ENCODE results near the gene TFR2. TPM values are rescaled to one million over a fixed set of nuclear protein-coding genes. Genes with fewer than 3 reads are reported as not detected.

The TFR2 gene
- total and polyA plus RNA-seq, 9 donors = 0.06 to 0.79 (median 0.18) TPM; not detected in 3

DNA sequence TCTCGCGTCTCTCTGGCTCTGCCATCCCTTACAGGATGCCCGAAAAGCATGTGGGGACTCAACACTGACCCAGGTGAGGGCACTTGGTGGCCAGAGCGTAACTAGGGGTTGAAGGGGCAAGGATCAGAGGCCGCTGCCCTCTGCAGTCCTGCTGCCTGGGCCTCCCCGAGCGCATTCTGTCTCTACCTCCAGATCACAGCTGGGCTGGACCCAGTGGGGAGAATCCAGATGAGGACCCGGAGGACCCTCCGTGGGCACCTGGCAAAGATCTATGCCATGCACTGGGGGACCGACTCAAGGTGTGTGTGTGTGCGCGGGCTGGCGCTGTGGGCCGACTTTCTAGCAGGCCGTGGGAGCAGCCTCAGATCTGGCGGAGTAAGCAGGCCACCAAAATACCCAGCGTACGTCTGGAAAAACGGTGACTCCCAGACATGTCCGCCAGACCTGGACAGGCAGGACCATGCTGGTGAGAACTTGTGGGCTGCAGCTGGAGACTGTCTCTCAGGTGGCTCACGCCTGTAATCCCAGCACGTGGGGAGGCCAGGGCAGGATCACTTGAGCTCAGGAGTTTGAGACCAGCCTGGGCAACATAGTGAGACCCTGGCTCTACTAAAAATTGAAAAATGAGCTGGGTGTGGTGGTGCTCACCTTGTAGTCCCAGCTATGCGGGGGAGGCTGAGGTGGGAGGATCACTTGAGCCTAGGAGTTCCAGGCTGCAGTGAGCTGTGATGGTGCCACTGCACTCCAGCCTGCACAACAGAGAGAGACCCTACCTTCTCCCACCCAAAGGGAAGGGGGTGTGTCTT is 35.4 kb upstream of the TFR2 start:
- H3K27ac ChIP-seq = peak overlapping the region; percentile 96 to 97
- H3K4me1 ChIP-seq (ENCODE audit: insufficient read depth) = peaks cover 1% of the 10 kb centered on the region
- H3K9me3 ChIP-seq = no peaks in the 10 kb centered on the region
- WGBS, 3 donors = 70 to 78% (median 75%) methylated on average over 23 of the region's 23 CpGs
- TF ChIP-seq EP300 (IDR thresholded peaks at IDR 0.05) = no peak
- peak overlapping the region; percentile 77 for H3K4me3 ChIP-seq
- H3K36me3 ChIP-seq = no peaks in the 10 kb centered on the region
- H3K27me3 ChIP-seq = no peaks in the 10 kb centered on the region
- peak; percentile 25 to 54 (median 46) for DNase-seq
- intact Hi-C loops (cut with DNase I) = loop anchor here in 2 of 4 donors (2.0 to 5.0 kb wide), 2 partner anchors 64 to 69 kb away; partner anchors contain the start of gene MOSPD3 (in 1 of the 2)

DNA sequence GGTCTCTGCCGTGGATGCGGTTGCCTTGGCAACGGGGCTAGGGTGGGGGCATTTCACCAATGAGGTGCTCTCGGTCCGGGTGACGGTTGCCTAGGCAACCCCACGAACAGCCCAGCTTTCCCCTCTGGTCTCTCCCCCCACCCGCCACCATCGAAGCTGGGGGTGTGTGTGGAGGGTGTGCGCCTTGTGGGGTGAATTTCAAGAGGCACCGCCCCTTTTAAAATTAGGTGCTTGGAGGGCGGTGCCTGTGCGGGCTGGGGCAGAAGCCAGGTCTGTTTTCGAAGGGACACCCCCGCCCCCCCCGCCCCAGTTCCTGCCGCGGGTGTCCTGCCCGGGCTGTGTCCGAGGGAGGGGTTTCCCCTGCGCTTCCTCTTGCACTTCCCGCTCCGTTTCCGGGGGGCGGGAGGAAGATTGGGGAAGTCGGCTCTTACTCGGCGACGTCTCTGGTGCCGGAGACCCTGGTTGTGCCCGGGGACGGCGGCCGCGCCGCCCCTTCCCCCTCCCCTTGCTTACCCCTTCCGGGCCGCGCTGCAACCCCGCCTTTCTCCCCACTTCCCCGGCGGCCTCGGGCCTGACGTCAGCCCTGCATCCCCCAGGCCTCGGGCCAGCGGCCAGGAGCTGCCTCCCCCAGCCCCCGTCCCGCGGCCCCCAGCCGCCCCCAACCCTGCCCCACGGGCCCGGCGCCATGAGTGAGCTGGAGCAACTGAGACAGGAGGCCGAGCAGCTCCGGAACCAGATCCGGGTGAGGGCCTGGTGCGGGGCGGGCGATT is 34.4 kb upstream of the TFR2 start:
- intact Hi-C loops (cut with DNase I) = loop anchor here in 2 of 4 donors (2.0 to 5.0 kb wide), 2 partner anchors 63 to 68 kb away; partner anchors contain the start of gene MOSPD3 (in 1 of the 2)
- H3K4me3 ChIP-seq = peak overlapping the region; percentile 77
- peak; percentile 86 to 92 (median 88) for DNase-seq
- no peaks in the 10 kb centered on the region for H3K9me3 ChIP-seq
- no peaks in the 10 kb centered on the region for H3K27me3 ChIP-seq
- TF ChIP-seq POLR2A (IDR thresholded peaks at IDR 0.05) (no peak), CTCF (IDR thresholded peaks at IDR 0.05) (no peak), EP300 (IDR thresholded peaks at IDR 0.05) (no peak)
- H3K27ac ChIP-seq = peak overlapping the region; percentile 96 to 97
- H3K36me3 ChIP-seq = no peaks in the 10 kb centered on the region
- peaks cover 1% of the 10 kb centered on the region for H3K4me1 ChIP-seq (ENCODE audit: insufficient read depth)
- 1 to 2% (median 1%) methylated on average over 42 to 59 of the region's 59 CpGs for WGBS, 3 donors

GRCh38 chr7:100675105-100675451 is 33.7 kb upstream of the TFR2 start:
- Histone ChIP-seq H3K36me3 (no peaks in the 10 kb centered on the region), H3K4me3 (peak overlapping the region; percentile 77), H3K27me3 (no peaks in the 10 kb centered on the region), H3K27ac (peak overlapping the region; percentile 96 to 97), H3K9me3 (no peaks in the 10 kb centered on the region), H3K4me1 (ENCODE audit: insufficient read depth) (peaks cover 1% of the 10 kb centered on the region)
- DNase-seq = no peak
- intact Hi-C loops (cut with DNase I) = loop anchor here in 1 of 4 donors (5.0 kb wide), 1 partner anchor 68 kb away; no protein-coding TSS in a partner anchor
- TF ChIP-seq POLR2A (IDR thresholded peaks at IDR 0.05) (no peak), CTCF (IDR thresholded peaks at IDR 0.05) (no peak), EP300 (IDR thresholded peaks at IDR 0.05) (no peak)
- WGBS, 3 donors = 0 to 1% (median 1%) methylated on average over 18 to 46 of the region's 46 CpGs

- no peaks in the 10 kb centered on the region for H3K27me3 ChIP-seq
- no peaks in the 10 kb centered on the region for H3K36me3 ChIP-seq
- peak overlapping the region; percentile 77 for H3K4me3 ChIP-seq
- intact Hi-C loops (cut with DNase I) = loop anchor here in 2 of 4 donors (5.0 kb wide), 3 partner anchors 67 to 137 kb away; partner anchors contain the start of genes AGFG2 (in 1 of the 2) and PCOLCE (in 1 of the 2)
- peaks cover 1% of the 10 kb centered on the region for H3K4me1 ChIP-seq (ENCODE audit: insufficient read depth)
- H3K27ac ChIP-seq = peak overlapping the region; percentile 96 to 97
- H3K9me3 ChIP-seq = no peaks in the 10 kb centered on the region
- peak; percentile 37 to 65 (median 61) for DNase-seq
- 0 to 1% (median 0%) methylated on average over 38 to 43 of the region's 43 CpGs for WGBS, 3 donors
- TF ChIP-seq EP300 (IDR thresholded peaks at IDR 0.05) = no peak
These were observed 33.2 kb upstream of the TFR2 start for GRCh38 chr7:100674411-100675104.

DNA sequence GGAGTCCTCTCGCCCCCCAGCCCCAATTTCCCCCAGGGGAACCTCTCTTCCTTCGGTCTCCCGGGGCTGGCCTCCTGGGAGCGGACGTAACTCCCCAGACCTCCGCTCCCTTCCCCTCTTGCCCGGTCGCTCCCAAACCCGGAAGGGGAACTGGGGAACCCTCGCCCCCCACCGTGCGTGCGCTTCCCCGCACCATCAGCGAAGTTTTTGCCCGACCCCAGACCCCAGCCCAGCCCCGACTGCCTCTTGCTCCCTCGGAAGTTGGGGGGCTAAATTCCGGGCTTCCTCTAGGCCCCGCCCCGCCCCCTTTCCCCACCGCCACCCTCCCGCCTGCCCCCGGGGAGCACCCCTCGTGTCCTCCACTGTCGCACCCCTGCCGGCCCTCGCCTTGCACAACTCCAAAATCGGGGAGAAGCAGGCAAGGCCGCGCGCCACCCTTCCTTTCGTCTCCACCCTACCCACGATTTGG is 32.6 kb upstream of the TFR2 start:
- Histone ChIP-seq H3K4me3 (peak overlapping the region; percentile 77), H3K4me1 (ENCODE audit: insufficient read depth) (peaks cover 1% of the 10 kb centered on the region), H3K27ac (peak overlapping the region; percentile 96 to 97), H3K9me3 (no peaks in the 10 kb centered on the region), H3K36me3 (no peaks in the 10 kb centered on the region), H3K27me3 (no peaks in the 10 kb centered on the region)
- intact Hi-C loops (cut with DNase I) = loop anchor here in 1 of 4 donors (5.0 kb wide), 2 partner anchors 72 to 137 kb away; partner anchors contain the start of genes AGFG2 and PCOLCE
- WGBS, 3 donors = 0 to 1% (median 1%) methylated on average over 21 to 34 of the region's 34 CpGs
- TF ChIP-seq CTCF (IDR thresholded peaks at IDR 0.05) (peak in 1 of 3 donors; percentile 0), EP300 (IDR thresholded peaks at IDR 0.05) (no peak), POLR2A (IDR thresholded peaks at IDR 0.05) (no peak)
- peak; percentile 59 to 77 (median 73) for DNase-seq
